ENCODE data around the gene IL1RAP. TPM values are rescaled to one million over a fixed set of nuclear protein-coding genes. Genes with fewer than 3 reads are reported as not detected.

IL1RAP gene
- total RNA-seq, 4 donors from 2014 or later, result 4.9 to 16.9 (median 10.8) TPM

DNA sequence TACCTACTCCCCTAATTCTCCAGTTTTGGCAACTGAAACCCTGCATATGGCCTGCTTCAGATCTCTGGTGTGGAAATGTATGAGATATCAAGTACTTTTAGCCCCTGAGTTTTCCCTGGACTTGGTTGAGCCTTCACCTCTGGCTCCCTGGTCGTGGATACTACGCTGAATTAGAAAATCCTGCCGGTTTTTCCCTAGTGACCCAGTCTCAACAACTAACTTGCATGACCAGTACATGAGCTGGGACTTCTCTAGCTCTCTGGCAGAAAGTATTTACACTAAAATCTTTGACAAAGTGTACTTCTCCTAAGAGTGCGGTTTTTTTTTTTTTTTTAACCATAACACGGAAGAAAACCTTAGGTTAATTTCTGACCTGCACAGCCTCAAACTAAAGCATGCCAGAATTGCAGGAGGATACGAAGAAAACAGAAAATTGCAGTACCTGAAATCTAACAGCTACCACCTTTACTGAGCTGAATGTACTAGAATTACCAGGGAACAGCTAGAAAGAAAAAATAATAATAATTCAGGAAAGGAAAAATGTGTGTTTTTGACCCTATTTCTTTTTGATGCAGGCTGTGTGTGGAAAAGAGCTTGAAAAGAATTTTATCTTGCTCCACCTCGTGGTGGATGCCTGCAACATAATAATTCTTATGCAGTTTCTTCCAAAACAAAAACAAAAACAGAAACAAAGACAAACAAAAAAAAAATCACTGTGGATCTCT lies 183.1 kb downstream of the IL1RAP start:
- Histone ChIP-seq H3K36me3 (no peaks in the 10 kb centered on the region), H3K4me3 (replicated peaks in 1 of 3) (no peak overlapping the region), H3K27me3 (no peaks in the 10 kb centered on the region), H3K4me1 (no peaks in the 10 kb centered on the region), H3K9me3 (no peaks in the 10 kb centered on the region), H3K27ac (no peak overlapping the region)
- DNase-seq, result peak in 1 of 2 donors; percentile 2
- WGBS, 2 donors, result 35 to 39% methylated on average over 7 of the region's 7 CpGs
- intact Hi-C loops (cut with DNase I), result no loop called here
- no peak for TF ChIP-seq POLR2A (IDR thresholded peaks at IDR 0.05)
- TF ChIP-seq, protein P1, sequence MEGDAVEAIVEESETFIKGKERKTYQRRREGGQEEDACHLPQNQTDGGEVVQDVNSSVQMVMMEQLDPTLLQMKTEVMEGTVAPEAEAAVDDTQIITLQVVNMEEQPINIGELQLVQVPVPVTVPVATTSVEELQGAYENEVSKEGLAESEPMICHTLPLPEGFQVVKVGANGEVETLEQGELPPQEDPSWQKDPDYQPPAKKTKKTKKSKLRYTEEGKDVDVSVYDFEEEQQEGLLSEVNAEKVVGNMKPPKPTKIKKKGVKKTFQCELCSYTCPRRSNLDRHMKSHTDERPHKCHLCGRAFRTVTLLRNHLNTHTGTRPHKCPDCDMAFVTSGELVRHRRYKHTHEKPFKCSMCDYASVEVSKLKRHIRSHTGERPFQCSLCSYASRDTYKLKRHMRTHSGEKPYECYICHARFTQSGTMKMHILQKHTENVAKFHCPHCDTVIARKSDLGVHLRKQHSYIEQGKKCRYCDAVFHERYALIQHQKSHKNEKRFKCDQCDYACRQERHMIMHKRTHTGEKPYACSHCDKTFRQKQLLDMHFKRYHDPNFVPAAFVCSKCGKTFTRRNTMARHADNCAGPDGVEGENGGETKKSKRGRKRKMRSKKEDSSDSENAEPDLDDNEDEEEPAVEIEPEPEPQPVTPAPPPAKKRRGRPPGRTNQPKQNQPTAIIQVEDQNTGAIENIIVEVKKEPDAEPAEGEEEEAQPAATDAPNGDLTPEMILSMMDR (IDR thresholded peaks at IDR 0.05), result peak in 5 of 6 experiments; percentile 16 to 60 (median 51)

DNA sequence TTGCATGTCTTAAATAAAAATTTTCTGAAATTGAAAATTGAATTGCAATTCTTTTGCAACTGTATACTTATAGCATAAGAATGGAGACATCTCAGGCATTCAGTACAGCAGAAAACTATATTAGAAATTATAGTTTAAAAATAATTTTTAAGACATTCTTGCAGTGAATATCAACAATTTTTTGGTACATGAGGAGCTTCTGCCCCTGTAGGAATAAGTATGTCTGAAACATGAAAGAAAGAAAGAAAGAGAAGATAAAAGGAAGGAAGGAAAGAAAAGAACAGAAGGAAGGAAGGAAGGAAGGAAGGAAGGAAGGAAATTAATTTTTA lies 183.6 kb downstream of the IL1RAP start:
- Histone ChIP-seq H3K4me1 (no peaks in the 10 kb centered on the region), H3K4me3 (replicated peaks in 1 of 3) (no peak overlapping the region), H3K27me3 (no peaks in the 10 kb centered on the region), H3K9me3 (no peaks in the 10 kb centered on the region), H3K27ac (no peak overlapping the region), H3K36me3 (no peaks in the 10 kb centered on the region)
- intact Hi-C loops (cut with DNase I), result no loop called here
- DNase-seq, result no peak
- TF ChIP-seq, protein P1 (IDR thresholded peaks at IDR 0.05), result no peak
- no peak for TF ChIP-seq POLR2A (IDR thresholded peaks at IDR 0.05)

DNA sequence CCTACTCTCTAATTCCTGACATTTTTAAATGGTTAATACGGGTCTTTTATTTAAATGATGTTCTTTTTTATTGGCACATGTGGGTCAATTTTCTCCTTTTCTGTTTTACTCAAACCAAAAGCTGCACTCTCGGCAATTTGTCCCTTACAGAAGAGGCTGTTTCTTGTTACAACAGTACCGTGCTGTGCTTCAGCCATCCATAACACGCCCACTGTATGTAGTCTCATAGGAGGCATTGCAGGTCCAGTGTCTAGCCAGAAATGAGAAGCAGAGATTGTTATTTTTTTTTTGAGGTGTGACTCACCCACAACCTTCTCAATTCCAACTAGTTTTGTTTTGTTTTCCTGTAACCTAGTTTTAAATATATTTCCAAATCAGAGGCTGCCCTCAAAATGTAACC lies 184.0 kb downstream of the IL1RAP start:
- TF ChIP-seq, protein P1 (IDR thresholded peaks at IDR 0.05), result no peak
- no peak for TF ChIP-seq POLR2A (IDR thresholded peaks at IDR 0.05)
- WGBS, 2 donors, result 32 to 33% methylated on average over 4 of the region's 4 CpGs
- H3K4me3 ChIP-seq (replicated peaks in 1 of 3), result no peak overlapping the region
- no peaks in the 10 kb centered on the region for H3K36me3 ChIP-seq
- no peak overlapping the region for H3K27ac ChIP-seq
- no peaks in the 10 kb centered on the region for H3K9me3 ChIP-seq
- H3K4me1 ChIP-seq, result no peaks in the 10 kb centered on the region
- peak; percentile 43 to 51 for DNase-seq
- intact Hi-C loops (cut with DNase I), result no loop called here
- no peaks in the 10 kb centered on the region for H3K27me3 ChIP-seq

- Histone ChIP-seq H3K4me3 (replicated peaks in 1 of 3) (no peak overlapping the region), H3K27ac (no peak overlapping the region), H3K36me3 (no peaks in the 10 kb centered on the region), H3K9me3 (no peaks in the 10 kb centered on the region), H3K27me3 (no peaks in the 10 kb centered on the region), H3K4me1 (no peaks in the 10 kb centered on the region)
- intact Hi-C loops (cut with DNase I), result no loop called here
- 84 to 88% methylated on average over 2 of the region's 2 CpGs for WGBS, 2 donors
- DNase-seq, result no peak
- TF ChIP-seq, protein P1 (IDR thresholded peaks at IDR 0.05), result no peak
- TF ChIP-seq POLR2A (IDR thresholded peaks at IDR 0.05), result no peak
Observed at GRCh38 chr3:190699776-190700175, 185.9 kb downstream of the IL1RAP start.

DNA sequence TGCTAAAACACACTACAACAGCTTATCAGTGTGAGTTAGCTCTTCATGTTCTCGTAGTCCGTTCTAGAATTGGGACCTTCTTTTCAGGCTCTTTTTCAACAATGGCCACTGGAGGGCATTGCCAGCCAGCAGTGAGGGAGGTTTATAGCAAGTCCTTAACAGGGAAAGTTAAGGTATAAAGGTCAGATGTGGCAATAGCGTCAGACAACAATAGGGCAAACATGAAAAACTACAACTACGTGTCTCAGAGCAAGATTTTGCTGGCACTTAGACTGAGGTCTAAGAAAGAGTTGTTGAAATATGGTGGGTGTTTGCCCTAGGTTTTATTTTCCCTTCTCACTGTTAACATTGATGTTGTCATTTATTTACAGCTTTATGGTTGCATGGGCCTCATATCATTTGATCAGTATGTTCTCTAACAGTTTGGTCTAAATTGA lies 187.2 kb downstream of the IL1RAP start:
- TF ChIP-seq, protein P1 (IDR thresholded peaks at IDR 0.05), result peak; percentile 14 to 66 (median 46)
- TF ChIP-seq POLR2A (IDR thresholded peaks at IDR 0.05), result no peak
- WGBS, 2 donors, result 21 to 27% methylated on average over 4 of the region's 4 CpGs
- no peaks in the 10 kb centered on the region for H3K9me3 ChIP-seq
- H3K27ac ChIP-seq, result no peak overlapping the region
- no peaks in the 10 kb centered on the region for H3K4me1 ChIP-seq
- H3K36me3 ChIP-seq, result no peaks in the 10 kb centered on the region
- intact Hi-C loops (cut with DNase I), result no loop called here
- DNase-seq, result peak; percentile 40 to 61
- no peak overlapping the region for H3K4me3 ChIP-seq (replicated peaks in 1 of 3)
- no peaks in the 10 kb centered on the region for H3K27me3 ChIP-seq

Data from thyroid gland (tissue), 4 donors.